Right atrium auricular region (tissue), 2 donors: ENCODE results near the gene SEL1L2. TPM values are rescaled to one million over a fixed set of nuclear protein-coding genes. Genes with fewer than 3 reads are reported as not detected.

ENCODE experiments used
- DNase-seq: peaks from one replicate; pipeline ENCODE4 v3.0.0-alpha.2; 2019; ENCODE audit warnings: low spot score
- H3K27ac ChIP-seq, 2 donors: fragments of 200-600 bp; sonication (generic); 1 replicate in 1 of 2; 2 replicates in 1 of 2; pipeline ENCODE4 v1.5.1; 2016 to 2019
- H3K27me3 ChIP-seq, 2 donors: fragments of 200-600 bp; sonication (generic); one replicate each; pipeline versions ENCODE4 v1.5.1 to v1.6.0; 2017 to 2019
- H3K36me3 ChIP-seq: fragments of 200-600 bp; sonication (generic); one replicate; pipeline ENCODE4 v1.5.1; 2016
- H3K4me1 ChIP-seq, 2 donors: fragments of 200-600 bp; sonication (generic); one replicate each; pipeline versions ENCODE4 v1.5.1 to v1.6.0; 2017 to 2019
- H3K4me3 ChIP-seq, 2 donors: fragments of 200-600 bp; sonication (generic); 1 replicate in 1 of 2; 2 replicates in 1 of 2; pipeline ENCODE4 v1.5.1; 2017 to 2019; ENCODE audit warnings: mild to moderate bottlenecking in 1 of 2, moderate library complexity in 1 of 2
- H3K9me3 ChIP-seq, 2 donors: fragments of 200-600 bp; sonication (generic); one replicate each; pipeline ENCODE4 v1.5.1; 2019
- total RNA-seq, 2 donors: library from RNA; depleted of rRNA; stranded (reverse); fragments of >200 nt; gene quantifications; one replicate each; pipeline ENCODE4 v1.1.0, GENCODE V29; 2016
- TF ChIP-seq, protein P1 (sequence below), 2 donors: fragments of 200-600 bp; sonication (generic); IDR thresholded peaks; one replicate each; pipeline ENCODE4 v1.5.1; 2019; ENCODE audit warnings: antibody characterized with exemption in 2 of 2

Gene SEL1L2
- total RNA-seq, 2 donors from 2014 or later: not detected

DNA sequence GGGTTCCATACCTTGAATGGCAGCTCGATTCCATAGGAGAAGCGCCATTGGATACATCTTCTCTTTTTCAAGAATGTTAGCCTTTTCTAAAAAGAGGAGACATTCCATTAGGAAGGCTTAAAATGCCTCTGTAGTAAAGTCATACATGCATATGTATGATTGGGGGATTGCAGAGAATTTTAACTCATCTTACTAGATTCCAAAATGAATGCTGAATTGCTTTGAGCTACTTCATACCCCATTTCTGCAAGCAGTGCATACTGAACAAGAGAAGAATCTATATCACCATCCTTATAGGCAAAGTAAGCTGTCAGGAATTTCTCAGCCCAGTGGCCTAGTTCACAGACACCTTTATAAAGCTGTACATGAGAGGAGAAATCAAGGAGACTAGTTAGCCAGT, 125.3 kb downstream of the SEL1L2 start:
- H3K4me3 ChIP-seq: no peak overlapping the region
- H3K27me3 ChIP-seq: no peaks in the 10 kb centered on the region
- no peaks in the 10 kb centered on the region for H3K36me3 ChIP-seq
- H3K27ac ChIP-seq: no peak overlapping the region
- TF ChIP-seq, protein P1, sequence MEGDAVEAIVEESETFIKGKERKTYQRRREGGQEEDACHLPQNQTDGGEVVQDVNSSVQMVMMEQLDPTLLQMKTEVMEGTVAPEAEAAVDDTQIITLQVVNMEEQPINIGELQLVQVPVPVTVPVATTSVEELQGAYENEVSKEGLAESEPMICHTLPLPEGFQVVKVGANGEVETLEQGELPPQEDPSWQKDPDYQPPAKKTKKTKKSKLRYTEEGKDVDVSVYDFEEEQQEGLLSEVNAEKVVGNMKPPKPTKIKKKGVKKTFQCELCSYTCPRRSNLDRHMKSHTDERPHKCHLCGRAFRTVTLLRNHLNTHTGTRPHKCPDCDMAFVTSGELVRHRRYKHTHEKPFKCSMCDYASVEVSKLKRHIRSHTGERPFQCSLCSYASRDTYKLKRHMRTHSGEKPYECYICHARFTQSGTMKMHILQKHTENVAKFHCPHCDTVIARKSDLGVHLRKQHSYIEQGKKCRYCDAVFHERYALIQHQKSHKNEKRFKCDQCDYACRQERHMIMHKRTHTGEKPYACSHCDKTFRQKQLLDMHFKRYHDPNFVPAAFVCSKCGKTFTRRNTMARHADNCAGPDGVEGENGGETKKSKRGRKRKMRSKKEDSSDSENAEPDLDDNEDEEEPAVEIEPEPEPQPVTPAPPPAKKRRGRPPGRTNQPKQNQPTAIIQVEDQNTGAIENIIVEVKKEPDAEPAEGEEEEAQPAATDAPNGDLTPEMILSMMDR (IDR thresholded peaks at IDR 0.05): no peak
- DNase-seq: no peak
- peaks cover 0 to 13% of the 10 kb centered on the region in 2 donors for H3K4me1 ChIP-seq
- no peaks in the 10 kb centered on the region for H3K9me3 ChIP-seq

DNA sequence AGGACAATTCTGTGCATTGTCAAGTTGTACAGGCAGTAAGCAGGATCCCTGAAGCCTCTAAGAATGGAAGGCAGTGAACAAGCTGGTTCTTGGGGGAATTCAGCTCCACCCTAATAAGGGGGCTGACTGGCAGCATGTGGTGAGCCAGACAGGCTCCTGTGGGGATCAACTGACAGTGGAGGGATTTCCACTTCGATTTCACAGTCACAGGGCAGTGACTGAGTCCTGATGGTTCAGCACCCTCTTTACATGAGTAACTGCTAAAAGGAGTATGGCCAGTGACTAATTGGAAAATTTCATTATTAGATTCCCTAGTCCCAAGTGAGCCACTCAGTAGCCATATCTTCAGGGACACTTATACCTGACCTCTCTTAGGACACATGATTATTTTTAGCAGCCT, 127.2 kb downstream of the SEL1L2 start:
- no peak overlapping the region for H3K27ac ChIP-seq

DNA sequence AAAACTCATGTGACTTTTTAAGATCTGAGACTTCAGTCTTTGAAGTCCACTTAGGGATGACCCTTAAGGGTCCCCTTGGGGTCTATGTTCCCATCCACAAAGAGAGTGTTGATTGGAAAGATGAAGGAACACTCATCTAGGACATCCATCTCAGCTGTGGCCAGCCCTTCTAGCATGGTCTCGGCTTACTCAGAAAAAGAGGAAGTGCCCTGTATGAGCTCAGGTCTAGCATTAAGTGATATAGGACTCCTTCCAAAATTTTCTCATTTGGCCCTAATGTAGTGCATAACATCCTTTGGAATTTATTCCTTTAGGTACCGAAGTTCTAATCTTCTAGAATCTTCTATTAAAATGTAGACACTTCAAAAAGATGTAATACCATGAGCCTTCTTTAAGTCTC, 128.2 kb downstream of the SEL1L2 start:
- Histone ChIP-seq H3K27ac (no peak overlapping the region), H3K4me1 (peaks cover 0 to 17% of the 10 kb centered on the region in 2 donors), H3K9me3 (no peaks in the 10 kb centered on the region), H3K4me3 (no peak overlapping the region), H3K27me3 (no peaks in the 10 kb centered on the region), H3K36me3 (no peaks in the 10 kb centered on the region)
- no peak for DNase-seq
- TF ChIP-seq, protein P1 (IDR thresholded peaks at IDR 0.05): no peak

More for the DNA sequence above, 127.2 kb downstream of the SEL1L2 start:
- no peak for DNase-seq
- TF ChIP-seq, protein P1 (IDR thresholded peaks at IDR 0.05): no peak
- no peaks in the 10 kb centered on the region for H3K36me3 ChIP-seq
- no peak overlapping the region for H3K4me3 ChIP-seq
- H3K9me3 ChIP-seq: no peaks in the 10 kb centered on the region
- peaks cover 0 to 13% of the 10 kb centered on the region in 2 donors for H3K4me1 ChIP-seq
- H3K27me3 ChIP-seq: no peaks in the 10 kb centered on the region

DNA sequence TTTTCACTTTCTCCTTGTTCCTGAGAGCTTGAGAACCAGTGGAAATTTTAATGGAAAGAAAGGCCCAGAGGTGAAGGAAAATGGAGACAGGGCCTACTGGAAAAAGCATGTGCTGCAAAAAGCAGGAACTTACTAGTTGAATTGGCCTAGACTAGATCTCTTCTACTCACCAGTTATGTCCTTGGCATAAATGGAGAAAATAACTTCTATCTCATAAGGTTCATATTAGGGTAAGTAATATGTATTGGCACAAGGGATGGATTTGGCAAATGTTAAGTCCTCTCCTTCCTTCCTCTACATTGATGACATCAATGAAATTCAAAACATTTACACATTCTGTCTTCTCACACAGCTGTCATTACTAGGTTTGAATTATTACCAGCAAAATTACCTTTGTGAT, 131.5 kb downstream of the SEL1L2 start:
- no peaks in the 10 kb centered on the region for H3K27me3 ChIP-seq
- TF ChIP-seq, protein P1 (IDR thresholded peaks at IDR 0.05): no peak
- H3K36me3 ChIP-seq: no peaks in the 10 kb centered on the region
- no peaks in the 10 kb centered on the region for H3K9me3 ChIP-seq
- H3K4me3 ChIP-seq: no peak overlapping the region
- H3K4me1 ChIP-seq: peaks cover 0 to 8% of the 10 kb centered on the region in 2 donors
- no peak overlapping the region for H3K27ac ChIP-seq
- DNase-seq: no peak

DNA sequence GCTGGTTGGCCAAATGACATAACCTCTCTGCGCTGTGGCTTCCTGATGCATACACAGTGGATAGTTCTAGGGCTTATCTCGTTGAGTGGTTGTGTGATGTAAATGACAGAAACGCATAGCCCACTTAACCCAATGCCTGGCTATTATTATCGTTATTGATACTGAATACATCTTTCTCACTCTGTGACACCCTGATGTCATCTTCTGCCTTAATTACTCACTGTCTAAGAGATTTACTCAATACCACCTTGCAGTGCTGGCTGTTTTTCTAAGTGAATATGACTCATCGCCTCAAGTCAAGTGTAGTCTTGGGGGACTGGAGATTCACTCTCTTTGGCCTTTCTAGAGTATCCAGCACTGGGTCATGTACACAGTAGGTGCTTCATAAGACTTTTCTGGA, 132.0 kb downstream of the SEL1L2 start:
- TF ChIP-seq, protein P1 (IDR thresholded peaks at IDR 0.05): no peak
- H3K27me3 ChIP-seq: no peaks in the 10 kb centered on the region
- DNase-seq: no peak
- H3K27ac ChIP-seq: no peak overlapping the region
- H3K4me1 ChIP-seq: peaks cover 0 to 8% of the 10 kb centered on the region in 2 donors
- no peaks in the 10 kb centered on the region for H3K9me3 ChIP-seq
- no peak overlapping the region for H3K4me3 ChIP-seq
- H3K36me3 ChIP-seq: no peaks in the 10 kb centered on the region

DNA sequence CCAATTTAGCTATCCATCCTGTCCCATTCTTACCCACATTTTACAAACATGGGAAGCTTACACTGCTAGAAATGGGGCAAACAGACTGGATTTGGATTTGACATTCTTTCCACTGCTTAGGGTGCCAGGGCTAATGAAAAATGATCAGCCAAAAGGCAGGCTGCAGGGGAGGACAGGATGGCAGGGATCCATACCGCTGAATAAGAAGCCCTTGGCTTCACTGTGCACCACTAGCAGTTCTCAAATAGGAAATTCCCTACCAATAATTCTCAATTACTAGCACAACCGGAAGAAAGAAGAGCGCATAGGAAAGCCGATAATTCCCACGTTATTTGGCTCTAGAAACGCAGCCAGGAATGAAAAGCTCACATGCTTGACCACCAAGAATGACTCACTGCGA, 132.5 kb downstream of the SEL1L2 start:
- TF ChIP-seq, protein P1 (IDR thresholded peaks at IDR 0.05): no peak
- no peaks in the 10 kb centered on the region for H3K36me3 ChIP-seq
- H3K4me3 ChIP-seq: no peak overlapping the region
- no peaks in the 10 kb centered on the region for H3K9me3 ChIP-seq
- no peak for DNase-seq
- no peaks in the 10 kb centered on the region for H3K27me3 ChIP-seq
- peaks cover 0 to 8% of the 10 kb centered on the region in 2 donors for H3K4me1 ChIP-seq
- H3K27ac ChIP-seq: no peak overlapping the region
